ENCODE results near the gene CTSG.
"Not testable (repeated sequence)": the region's sequence is repeated elsewhere in the genome, so short reads cannot be mapped to it uniquely, and the experiment has no call there.

The CTSG gene

DNA sequence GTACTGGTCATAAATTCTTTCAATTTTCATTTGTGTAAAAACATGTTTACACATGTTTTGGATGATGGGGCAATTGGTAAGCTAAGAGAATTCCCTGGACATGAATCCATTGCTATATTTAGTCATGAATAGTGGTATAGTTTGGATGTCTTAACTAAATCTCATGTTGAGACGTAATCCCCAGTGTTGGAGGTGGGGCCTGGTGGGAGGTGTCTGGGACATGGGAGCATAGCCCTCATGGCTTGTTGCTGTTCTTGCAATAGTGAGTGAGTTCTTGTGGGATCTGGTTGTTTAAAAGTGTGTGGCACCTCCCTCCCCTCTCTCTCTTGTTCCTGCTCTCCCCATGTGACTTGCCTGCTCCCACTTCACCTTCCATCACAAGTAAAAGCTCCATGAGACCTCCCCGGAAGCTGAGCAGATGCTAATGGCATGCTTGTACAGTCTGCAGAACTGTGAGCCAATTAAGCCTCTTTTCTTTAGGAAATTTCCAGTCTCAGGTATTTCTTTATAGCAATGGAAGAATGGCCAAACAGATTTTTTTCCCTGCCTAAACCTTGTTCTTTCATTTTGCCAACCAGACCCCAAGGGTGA lies 33.6 kb downstream of the CTSG start:
- no peak for DNase-seq

DNA sequence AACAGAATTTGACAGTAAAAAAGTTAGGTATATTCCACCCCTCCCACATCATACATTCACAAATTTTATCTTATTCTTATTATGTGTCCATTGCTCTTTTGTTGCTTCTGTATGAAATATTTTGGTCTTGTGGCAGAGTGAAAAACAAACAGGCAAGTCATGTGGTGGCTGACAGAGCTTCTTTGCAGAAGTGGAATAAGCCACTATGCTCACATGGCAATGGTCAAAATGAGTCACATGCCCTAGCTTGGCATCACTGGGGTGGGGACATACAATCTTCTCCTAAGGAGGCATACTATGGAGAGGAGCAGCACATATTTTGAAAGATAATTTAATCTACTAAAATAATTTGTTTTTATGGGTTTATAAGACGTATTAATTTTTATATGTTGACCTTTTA lies 40.3 kb downstream of the CTSG start:
- no peak for DNase-seq

DNA sequence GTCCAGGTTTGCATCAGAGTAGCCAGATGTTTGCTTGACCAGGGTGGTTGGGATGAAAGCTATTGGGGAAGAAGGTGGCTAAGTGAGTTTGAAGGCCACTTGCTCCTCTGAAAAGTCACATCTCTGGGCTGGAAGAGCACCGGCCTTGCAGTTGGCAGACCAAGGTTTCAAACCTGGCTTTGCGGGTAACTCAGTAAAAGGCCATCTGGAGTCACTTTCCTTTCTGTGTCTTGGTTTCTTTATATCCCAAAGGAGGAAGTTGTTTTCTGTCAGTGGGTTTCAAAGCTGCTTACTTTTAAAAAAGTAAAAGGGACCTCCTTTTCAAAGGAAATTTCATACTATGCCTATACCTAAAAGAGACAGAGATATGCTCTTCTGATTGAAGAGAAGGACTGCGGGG lies 41.8 kb downstream of the CTSG start:
- DNase-seq = no peak

DNA sequence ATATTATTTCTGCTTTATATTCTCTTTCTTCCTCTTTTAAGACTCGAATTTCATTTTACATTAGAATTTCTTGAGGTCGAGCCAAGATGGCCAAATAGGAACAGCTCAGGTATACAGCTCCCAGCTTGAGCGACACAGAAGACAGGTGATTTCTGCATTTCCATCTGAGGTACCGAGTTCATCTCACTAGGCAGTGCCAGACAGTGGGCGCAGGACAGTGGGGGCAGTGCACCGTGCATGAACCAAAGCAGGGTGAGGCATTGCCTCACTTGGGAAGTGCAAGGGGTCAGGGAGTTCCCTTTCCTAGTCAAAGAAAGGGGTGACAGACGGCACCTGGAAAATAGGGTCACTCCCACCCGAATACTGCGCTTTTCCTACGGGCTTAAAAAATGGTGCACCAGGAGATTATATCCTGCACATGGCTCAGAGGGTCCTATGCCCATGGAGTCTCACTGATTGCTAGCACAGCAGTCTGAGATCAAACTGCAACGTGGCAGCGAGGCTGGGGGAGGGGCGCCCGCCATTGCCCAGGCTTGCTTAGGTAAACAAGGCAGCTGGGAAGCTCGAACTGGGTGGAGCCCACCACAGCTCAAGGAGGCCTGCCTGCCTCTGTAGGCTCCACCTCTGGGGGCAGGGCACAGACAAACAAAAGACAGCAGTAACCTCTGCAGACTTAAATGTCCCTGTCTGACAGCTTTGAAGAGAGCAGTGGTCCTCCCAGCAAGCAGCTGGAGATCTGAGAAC lies 50.0 kb downstream of the CTSG start:
- DNase-seq = not testable (repeated sequence)

Data from stimulated activated CD4-positive, alpha-beta T cell treated with anti-CD3 and anti-CD28 coated beads, Interleukin-4, amount 100 ng/mL, for 24 hours (primary cell).